Psoas muscle (tissue), 8 donors: Measurements from ENCODE around the gene NUP210L. TPM values are rescaled to one million over a fixed set of nuclear protein-coding genes. Genes with fewer than 3 reads are reported as not detected.

ENCODE experiments used
- ATAC-seq, 4 donors: fragments of 200-7000 bp; cut with Tn5 transposase; one replicate each; pipeline ENCODE4 v1.9.1; 2020; ENCODE audit warnings: moderate library complexity in 3 of 4, mild to moderate bottlenecking in 2 of 4
- DNase-seq, 2 donors: peaks; one replicate each; pipeline ENCODE4 v3.0.0-alpha.2; 2020
- H3K27ac ChIP-seq: fragments of 200-600 bp; one replicate; pipeline ENCODE4 v1.8.0; 2022
- H3K27me3 ChIP-seq, 3 donors: fragments of 200-600 bp in 1 of 3; one replicate each; pipeline versions ENCODE4 v1.6.1 to v1.8.0; 2013 to 2022; ENCODE audit warnings: low read length in 2 of 3, mild to moderate bottlenecking in 2 of 3, moderate library complexity in 1 of 3; ENCODE audit not compliant: insufficient read depth in 3 of 3
- H3K36me3 ChIP-seq, 2 donors: fragments of 200-600 bp in 1 of 2; one replicate each; pipeline versions ENCODE4 v1.6.1 to v1.8.0; 2013 to 2022; ENCODE audit warnings: low read depth in 1 of 2, mild to moderate bottlenecking in 1 of 2, moderate library complexity in 1 of 2; ENCODE audit not compliant: insufficient read depth in 1 of 2
- H3K4me1 ChIP-seq: fragments of 200-600 bp; one replicate; pipeline ENCODE4 v1.8.0; 2022
- H3K4me3 ChIP-seq: fragments of 200-600 bp; one replicate; pipeline ENCODE4 v1.8.0; 2022; ENCODE audit warnings: mild to moderate bottlenecking
- H3K9me3 ChIP-seq: fragments of 200-600 bp; one replicate; pipeline ENCODE4 v1.8.0; 2022
- whole genome bisulfite sequencing, 3 donors: extraction: QIAGEN DNeasy Blood & Tissue Kit; methylation state at CpG; one replicate each; pipeline versions ENCODE4 v1.1.6 to v1.1.7; 2013; 5-methylcytosine and 5-hydroxymethylcytosine counted together
- intact Hi-C, 2 donors: fragments of 100-400 bp; cut with DNase I; formaldehyde crosslinking; loops; one replicate each; pipeline versions ENCODE4 v1.11.0 to v1.14.2; 2022
- polyA plus RNA-seq, 3 donors: library from polyadenylated mRNA; stranded (reverse); fragments of 200-250 nt; gene quantifications; one replicate each; pipeline ENCODE4 v1.2.3, GENCODE V29; 2013
- total RNA-seq, 4 donors: library from RNA; stranded (reverse); fragmentation: NEBNext Ultra II Directional in 2 of 4; extraction: Animal tissue kit (Norgen Biotek cat#: 25700) in 2 of 4; gene quantifications; one replicate each; pipeline versions ENCODE4 v1.2.1 to v1.2.4, GENCODE V29; 2021 to 2023
- TF ChIP-seq, protein P1 (sequence below): fragments of 200-600 bp; IDR thresholded peaks from one replicate; pipeline ENCODE4 v1.8.0; 2022; ENCODE audit warnings: antibody characterized with exemption
- donor health status: healthy with polysubstance abuse.
- donor health status: DM: no; HTN: no; CAD: no; lungs with moderate emphysema.
- donor health status: Bipolar disorder and iron deficiency.
- donor health status: healthy.
- donor health status: DM: yes; HTN: yes; CAD: no.
- donor health status: DM: no; HTN: no; CAD: no.
- donor health status: DM: no; HTN: no; CAD: no.
- donor health status: DM: yes; HTN: yes; CAD: no.

The NUP210L gene
- total and polyA plus RNA-seq, 7 donors = 0.01 to 3.0 (median 0.19) TPM; not detected in 2

DNA sequence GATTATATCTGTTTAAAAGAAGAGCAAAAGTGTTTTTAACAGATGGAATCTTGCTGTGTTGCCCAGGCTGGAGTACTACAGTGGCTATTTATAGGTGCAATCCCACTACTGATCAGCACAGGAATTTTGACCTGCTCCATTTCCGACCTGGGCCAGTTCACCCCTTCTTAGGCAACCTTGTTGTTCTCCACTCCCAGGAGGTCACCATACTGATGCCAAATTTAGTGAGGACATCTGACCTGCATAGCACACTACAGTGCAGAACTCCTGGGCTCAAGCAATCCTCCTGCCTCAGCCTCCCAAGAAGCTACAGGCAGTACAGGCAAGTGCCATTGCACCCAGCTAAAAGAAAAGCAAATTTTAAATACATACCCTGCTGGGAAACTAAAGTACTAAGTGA lies 11.3 kb upstream of the NUP210L start:
- peak overlapping the region; percentile 31 for H3K27ac ChIP-seq
- intact Hi-C loops = no loop called here
- H3K4me1 ChIP-seq = peaks cover 4% of the 10 kb centered on the region
- DNase-seq (no peak), ATAC-seq (peak; percentile 20 to 66 (median 32))
- TF ChIP-seq, protein P1, sequence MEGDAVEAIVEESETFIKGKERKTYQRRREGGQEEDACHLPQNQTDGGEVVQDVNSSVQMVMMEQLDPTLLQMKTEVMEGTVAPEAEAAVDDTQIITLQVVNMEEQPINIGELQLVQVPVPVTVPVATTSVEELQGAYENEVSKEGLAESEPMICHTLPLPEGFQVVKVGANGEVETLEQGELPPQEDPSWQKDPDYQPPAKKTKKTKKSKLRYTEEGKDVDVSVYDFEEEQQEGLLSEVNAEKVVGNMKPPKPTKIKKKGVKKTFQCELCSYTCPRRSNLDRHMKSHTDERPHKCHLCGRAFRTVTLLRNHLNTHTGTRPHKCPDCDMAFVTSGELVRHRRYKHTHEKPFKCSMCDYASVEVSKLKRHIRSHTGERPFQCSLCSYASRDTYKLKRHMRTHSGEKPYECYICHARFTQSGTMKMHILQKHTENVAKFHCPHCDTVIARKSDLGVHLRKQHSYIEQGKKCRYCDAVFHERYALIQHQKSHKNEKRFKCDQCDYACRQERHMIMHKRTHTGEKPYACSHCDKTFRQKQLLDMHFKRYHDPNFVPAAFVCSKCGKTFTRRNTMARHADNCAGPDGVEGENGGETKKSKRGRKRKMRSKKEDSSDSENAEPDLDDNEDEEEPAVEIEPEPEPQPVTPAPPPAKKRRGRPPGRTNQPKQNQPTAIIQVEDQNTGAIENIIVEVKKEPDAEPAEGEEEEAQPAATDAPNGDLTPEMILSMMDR = no peak
- no peaks in the 10 kb centered on the region for H3K27me3 ChIP-seq
- H3K4me3 ChIP-seq = no peak overlapping the region
- WGBS, 3 donors = 24 to 50% (median 50%) methylated on average over 1 of the region's 1 CpG
- H3K36me3 ChIP-seq = peaks cover 21 to 90% of the 10 kb centered on the region in 2 donors
- H3K9me3 ChIP-seq = no peaks in the 10 kb centered on the region

DNA sequence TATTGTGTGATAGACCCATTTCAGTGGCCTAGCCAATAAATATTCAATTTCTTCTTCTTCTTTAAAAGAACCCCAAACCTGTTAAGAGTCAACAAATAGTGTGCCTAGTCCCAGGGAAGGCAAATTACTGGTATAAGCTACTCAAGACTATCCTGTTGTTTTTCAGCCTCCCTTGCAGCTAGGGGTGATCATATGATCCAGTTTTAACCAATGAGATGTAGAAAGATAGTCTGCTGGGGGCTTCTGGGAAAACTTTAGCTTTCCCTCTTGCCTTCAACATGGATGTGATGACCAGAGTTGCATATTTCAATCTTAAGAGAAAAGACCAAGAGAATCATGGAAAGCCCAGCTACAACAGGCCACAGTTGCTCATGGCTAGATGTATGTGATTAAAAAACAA lies 4.7 kb upstream of the NUP210L start:
- TF ChIP-seq, protein P1 = no peak
- intact Hi-C loops = no loop called here
- ATAC-seq = peak; percentile 9 to 18 (median 9)
- no peak overlapping the region for H3K4me3 ChIP-seq
- peaks cover 3% of the 10 kb centered on the region for H3K9me3 ChIP-seq
- peaks cover 8% of the 10 kb centered on the region for H3K4me1 ChIP-seq
- no peaks in the 10 kb centered on the region for H3K27me3 ChIP-seq
- H3K36me3 ChIP-seq = peaks cover 5 to 75% of the 10 kb centered on the region in 2 donors
- H3K27ac ChIP-seq = no peak overlapping the region
- no peak for DNase-seq

DNA sequence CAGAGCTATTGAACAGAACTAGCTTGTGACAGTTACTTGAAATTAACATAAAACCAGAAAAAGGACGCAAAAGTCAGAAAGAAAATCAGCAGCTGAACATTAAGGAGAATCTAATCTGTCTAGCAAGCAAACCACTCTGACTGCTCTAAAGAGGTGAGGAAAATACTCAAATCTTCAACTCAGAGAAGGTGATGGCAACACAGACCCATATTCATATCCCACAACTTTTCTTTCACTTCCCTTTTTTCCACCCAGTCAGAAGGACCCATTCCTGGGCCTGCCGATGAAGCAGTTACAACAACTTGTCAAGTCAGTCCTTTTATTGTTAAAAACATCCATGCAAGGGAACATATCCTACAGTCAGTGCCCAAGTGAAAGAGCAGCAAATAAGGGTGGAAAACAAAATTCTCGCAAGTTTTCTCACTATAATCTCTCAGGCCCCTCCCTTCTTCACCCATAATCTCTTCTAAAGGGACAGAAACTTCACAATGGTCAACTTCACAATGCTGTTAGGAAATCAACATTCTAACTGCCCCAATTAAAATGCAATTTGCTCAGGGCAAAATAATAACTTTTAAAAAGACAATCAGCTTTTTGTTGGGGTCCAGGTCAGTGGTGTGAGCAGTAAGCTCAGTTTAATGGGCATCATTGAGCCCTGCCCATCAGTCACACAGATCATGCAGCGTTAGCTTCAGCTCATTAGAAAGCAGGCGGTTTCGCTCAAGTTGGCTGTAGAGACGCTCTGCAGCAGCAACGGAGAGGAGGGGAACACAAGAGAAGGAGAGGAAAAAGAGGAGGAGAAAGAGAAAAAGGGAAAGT lies 3.6 kb upstream of the NUP210L start:
- Histone ChIP-seq H3K27ac (no peak overlapping the region), H3K27me3 (no peaks in the 10 kb centered on the region), H3K4me1 (peaks cover 8% of the 10 kb centered on the region), H3K9me3 (peaks cover 3% of the 10 kb centered on the region), H3K36me3 (peaks cover 5 to 65% of the 10 kb centered on the region in 2 donors), H3K4me3 (no peak overlapping the region)
- peak in 1 of 4 donors; percentile 1 for ATAC-seq
- 81 to 89% (median 84%) methylated on average over 8 of the region's 8 CpGs for WGBS, 3 donors
- intact Hi-C loops = no loop called here
- DNase-seq = no peak
- TF ChIP-seq, protein P1 = no peak

DNA sequence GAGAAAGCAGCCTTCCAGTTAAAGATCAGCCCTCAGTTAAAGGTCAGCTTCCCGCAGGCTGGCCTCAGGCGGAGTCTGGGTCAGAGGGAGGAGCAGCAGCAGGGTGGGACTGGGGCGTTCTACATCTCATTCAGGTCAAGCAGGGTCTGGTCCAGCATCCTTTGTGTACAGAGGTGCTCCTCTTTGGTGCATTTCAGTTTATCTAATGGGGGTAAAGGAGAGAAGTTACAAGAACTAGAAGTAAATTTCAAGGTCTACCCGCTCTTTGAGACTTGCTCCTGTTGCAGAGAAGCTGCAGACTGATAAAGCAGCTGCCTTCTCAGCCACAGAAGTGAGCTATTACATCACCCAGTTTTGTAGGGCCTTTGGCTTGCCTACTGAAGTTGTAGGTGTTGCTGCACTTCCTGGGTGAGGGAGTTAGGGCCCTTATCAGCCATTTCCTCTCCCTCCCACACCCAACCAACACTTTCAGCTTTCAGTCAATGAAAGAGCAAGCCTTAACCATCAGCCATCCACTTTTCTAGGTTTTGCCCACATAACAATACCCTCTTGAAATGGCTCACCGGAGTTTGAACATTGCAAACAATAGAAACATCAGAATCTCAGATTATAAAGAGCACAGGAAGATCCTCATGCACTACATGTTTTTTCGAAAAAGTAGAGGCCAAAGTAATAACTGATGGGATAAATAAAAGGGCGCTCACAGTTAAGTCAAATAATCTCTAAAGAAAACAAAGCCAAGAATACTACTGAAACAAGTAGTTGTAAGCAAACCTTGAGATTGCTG lies 2.8 kb upstream of the NUP210L start:
- 78 to 85% (median 83%) methylated on average over 7 of the region's 7 CpGs for WGBS, 3 donors
- TF ChIP-seq, protein P1 = no peak
- intact Hi-C loops = no loop called here
- Histone ChIP-seq H3K9me3 (peaks cover 3% of the 10 kb centered on the region), H3K36me3 (peaks cover 5 to 57% of the 10 kb centered on the region in 2 donors), H3K27me3 (no peaks in the 10 kb centered on the region), H3K4me1 (peaks cover 8% of the 10 kb centered on the region), H3K27ac (peak overlapping the region; percentile 44), H3K4me3 (no peak overlapping the region)
- DNase-seq (no peak), ATAC-seq (no peak)
